Raji (cell line): ENCODE results near the gene NFIC.

ENCODE experiments used
- POLR2A ChIP-seq: IDR thresholded peaks from 2 replicates; pipeline ENCODE4 v1.6.1; 2011; ENCODE audit warnings: low read depth, low read length, control low read depth; ENCODE audit not compliant: insufficient read depth

Gene NFIC

DNA sequence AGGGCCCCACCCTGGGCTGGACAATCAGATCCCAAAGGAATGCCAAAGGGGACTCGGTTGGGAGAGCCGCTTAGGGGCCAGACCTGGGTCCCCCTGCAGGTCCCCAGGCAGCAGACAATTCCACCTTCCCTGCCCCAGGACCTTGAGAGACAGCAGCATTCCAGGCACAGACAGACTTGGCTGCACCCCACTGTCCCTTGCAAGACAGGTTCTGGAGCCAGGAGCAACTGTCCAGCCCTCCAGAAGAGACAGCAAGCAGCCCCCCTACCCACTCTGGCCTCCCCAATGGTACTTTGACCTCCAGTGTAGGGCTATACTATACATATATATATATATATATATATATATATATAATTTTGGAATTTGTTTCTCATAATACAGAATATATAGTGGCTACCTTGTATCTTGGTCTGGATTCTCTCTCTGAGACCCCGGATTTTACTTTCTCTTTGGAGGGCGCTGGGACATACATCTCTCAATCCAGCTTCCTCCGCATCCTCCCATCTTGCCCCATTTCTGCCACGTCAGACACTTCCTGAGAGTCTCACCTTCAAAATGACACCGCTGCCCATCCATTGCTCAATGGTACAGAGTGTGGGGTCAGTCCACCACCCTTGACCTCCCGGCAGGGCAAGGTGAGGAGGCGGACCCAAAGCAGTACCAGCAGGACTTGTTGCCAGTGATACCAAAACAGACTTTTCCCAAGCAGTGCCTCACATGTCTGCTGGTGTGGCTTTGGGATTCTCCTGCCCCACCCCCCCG is 101.2 kb downstream of the NFIC start:
- no peak for TF ChIP-seq POLR2A

DNA sequence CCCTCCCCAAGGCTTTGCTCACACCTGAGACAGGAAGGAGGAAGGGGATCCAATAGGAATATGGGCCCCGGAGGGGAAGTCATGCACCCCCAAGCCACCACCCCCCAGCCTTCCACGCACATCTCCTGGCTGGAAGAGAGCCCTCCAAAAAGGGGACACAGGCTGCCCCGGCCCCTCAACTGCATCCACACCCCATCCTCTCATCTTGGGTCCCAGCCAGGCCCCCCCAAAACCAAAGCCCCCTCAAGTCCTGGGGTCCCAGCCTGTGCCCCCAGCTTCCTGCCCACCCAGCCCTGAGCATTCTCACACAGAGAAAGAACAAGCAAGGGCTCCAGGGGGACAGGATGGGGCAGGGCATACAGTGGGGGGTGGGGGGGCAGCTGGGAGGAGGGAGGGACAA is 101.8 kb downstream of the NFIC start:
- no peak for TF ChIP-seq POLR2A

DNA sequence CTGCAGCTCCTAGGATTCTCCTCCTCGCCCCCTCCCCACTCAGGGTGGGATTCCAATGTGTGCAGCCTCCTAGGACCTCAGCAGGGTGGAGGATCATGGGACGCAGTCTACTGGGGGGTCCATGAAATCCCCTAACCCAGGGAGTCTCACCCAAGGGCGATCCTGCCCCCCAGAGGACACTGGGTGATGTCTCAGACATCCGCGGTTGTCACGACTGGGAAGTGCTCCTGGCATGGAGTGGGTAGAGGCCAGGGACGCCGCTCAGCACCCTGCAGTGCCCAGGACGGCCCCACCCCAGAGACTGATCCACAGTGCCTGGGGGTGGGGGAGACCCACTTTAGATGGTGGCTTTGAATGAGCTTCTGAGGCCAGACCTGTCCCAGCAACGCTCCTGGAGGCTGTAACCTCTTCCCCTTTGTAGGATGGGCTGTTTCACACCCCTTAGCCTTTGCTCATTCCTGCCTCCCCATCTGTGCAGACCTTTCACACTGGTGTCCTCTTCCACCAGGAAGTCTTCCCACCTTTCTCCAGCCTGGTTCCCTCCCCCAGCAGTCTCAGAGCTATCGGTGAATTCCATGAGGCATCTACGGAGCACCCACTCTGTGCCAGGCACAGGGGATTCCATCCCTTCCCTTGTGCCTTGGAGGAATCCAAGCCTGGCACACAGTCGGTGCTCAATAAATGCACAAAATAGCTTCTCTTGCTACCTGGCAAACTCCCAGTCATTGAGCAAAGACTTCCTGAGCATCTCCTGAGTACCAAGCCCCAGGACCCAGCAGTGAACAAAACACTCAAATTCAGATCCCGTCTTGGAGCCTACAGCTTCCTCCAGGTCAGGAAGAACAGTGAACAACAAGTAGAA is 103.5 kb downstream of the NFIC start:
- TF ChIP-seq POLR2A = no peak

DNA sequence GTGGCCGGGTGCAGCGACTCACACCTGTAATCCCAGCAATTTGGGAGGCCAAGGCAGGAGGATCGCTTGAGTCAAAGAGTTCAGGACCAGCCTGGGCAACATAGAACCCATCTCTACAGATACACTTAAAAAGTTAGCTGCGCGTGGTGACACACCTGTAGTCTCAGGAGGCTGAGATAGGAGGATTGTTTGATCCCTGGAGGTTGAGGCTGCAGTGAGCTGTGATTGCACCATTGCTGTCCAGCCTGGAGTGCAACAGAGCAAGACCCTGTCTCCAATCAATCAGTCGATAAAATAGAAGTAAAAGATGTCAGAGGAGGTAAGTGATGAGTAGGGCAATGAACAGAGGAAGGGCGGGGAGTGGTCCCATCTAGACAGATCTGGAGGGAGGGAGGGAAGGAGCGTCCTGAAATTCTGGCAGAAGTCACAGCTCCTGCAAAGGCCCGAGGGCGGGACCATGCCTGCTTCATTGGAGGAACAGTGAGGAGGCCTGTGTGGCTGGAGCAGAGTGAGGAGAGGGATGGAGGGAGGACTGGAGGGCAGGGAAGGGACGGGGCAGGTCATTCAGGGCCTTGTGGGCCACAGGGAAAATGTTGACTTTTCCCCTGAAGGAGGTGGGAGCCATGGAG is 104.2 kb downstream of the NFIC start:
- TF ChIP-seq POLR2A = no peak

DNA sequence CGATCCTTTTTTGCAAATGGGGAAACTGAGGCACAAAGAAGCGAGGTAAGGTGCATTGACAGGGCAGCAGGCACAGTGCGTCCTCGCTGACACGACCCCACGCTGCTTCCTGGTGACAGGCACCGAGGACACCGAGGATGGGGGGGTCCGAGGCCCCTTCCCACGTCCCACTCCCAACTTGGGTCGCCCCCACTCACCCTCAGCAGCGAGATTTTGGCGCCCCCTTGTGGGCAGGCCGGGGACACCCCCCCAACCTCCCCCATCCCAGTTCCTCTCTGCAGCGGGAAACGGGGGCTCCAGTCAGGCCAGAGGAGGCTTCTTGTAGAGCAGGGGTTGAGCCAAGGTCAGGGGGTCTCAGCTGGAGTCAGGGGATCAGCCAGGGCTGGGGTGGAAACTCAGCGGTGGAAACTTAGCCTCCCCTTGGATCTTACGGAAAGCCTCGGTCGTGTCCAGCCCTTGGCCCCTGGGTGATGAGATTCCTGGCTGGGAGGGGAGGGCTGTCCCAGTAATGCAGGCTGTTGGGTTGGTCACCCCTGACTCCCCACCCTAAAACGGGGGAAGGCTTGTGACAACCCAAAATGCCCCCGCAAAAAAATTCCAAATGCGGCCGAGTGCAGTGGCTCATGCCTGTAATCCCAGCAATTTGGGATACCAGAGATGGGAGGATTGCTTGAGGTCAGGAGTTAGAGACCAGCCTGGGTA is 105.7 kb downstream of the NFIC start:
- TF ChIP-seq POLR2A = no peak

DNA sequence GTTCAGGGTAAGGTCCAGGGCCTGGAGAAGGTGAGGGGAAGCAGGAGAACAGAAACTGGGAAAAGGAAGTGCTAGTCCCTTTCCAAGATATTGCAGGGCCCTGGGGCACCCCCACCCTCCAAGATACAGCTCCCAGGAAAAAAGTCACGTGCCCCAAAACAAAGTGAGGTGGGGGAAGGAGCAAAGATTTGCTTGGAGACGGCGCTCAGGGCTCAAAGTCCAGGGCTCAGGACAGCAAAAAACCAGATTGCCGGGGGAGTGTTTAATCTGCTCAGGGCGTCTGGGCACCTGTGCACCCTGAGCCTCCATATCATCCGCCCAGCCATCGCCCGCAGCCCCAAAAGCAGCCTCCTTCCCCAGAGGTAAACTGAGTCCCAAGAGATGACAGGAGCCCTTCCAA is 107.6 kb downstream of the NFIC start:
- TF ChIP-seq POLR2A = no peak

DNA sequence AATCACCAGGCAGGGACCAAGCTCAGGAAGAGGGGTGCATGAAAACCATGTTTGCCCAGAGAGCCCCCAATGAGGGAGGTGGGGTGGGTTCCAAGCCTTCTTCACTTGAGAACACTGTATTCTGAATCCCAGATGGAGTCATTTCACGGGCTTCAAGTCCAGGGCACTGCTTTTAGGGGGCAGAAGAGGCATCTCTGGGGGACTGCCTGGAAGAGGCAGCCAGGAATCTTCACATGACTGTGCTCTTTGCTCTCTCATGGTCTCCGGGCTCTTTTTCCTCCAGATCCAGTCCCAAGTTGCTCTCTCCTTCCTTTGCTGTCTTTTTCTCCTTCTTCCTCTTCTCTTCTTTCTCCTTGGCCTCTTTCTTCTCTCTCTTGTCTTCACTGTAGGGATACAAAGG is 108.2 kb downstream of the NFIC start:
- TF ChIP-seq POLR2A = no peak

DNA sequence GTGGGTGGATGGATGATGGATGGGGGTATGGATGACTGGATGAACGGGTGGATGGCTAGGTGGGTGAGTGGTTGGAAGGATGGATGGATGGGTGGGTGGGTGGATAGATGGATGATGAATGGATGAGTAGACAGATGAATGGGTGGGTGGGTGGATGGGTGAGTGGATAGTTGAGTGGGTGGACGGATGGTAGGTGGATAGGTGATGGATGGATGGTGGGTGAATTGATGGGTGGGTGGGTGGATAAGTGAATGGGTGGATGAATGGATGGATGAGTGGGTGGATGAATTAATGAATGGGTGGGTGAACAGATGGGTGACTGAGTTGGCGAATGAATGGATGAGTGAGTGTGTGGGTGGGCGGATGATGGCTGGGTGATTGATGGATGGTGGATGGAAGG is 109.1 kb downstream of the NFIC start:
- no peak for TF ChIP-seq POLR2A

DNA sequence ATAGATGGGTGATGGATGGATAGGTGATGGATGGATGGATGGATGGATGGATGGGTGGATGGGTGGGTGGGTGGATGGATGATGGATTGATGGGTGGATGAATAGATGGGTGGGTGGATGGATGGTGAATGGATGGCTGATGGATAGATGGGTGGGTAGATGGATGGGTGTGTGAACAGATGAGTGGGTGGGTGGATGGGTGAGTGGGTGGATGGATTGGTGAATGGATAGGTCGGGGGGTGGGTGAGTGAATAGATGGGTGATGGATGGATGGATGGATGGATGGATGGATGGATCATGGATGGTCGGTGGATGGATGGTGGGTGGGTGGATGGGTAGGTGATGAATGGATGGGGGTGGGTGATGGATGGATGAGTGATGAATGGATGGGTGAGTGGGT is 110.4 kb downstream of the NFIC start:
- no peak for TF ChIP-seq POLR2A

DNA sequence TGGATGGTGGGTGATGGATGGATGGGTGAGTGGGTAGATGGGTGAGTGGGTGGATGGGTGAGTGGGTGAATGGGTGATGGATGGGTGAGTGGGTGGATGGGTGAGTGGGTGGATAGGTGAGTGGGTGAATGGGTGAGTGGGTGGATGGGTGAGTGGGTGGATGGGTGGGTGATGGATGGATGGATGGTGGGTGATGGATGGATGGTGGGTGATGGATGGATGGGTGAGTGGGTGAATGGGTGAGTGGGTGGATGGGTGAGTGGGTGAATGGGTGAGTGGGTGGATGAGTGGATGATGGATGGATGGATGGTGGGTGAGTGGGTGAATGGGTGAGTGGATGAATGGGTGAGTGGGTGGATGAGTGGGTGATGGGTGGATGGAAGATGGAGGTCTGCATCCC is 111.1 kb downstream of the NFIC start:
- TF ChIP-seq POLR2A = no peak

DNA sequence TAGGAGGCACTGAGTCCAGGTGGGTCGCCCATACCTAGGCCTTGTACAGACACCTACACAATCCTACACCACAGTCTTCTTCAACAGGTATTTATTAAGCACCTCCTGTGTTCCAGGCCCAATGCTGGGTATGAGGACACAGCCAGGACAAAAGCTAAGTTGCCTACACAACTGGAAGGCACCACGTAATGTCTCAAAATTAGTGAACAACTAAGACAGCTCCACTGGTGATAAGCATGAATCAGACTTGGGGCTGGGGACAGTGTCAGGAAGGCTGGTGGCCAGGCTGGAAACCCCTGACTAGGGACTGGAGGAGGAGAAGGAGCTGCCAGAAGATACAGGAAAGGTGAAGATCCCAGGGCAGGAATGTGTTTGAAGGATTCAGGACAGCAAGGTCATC is 111.6 kb downstream of the NFIC start:
- no peak for TF ChIP-seq POLR2A

DNA sequence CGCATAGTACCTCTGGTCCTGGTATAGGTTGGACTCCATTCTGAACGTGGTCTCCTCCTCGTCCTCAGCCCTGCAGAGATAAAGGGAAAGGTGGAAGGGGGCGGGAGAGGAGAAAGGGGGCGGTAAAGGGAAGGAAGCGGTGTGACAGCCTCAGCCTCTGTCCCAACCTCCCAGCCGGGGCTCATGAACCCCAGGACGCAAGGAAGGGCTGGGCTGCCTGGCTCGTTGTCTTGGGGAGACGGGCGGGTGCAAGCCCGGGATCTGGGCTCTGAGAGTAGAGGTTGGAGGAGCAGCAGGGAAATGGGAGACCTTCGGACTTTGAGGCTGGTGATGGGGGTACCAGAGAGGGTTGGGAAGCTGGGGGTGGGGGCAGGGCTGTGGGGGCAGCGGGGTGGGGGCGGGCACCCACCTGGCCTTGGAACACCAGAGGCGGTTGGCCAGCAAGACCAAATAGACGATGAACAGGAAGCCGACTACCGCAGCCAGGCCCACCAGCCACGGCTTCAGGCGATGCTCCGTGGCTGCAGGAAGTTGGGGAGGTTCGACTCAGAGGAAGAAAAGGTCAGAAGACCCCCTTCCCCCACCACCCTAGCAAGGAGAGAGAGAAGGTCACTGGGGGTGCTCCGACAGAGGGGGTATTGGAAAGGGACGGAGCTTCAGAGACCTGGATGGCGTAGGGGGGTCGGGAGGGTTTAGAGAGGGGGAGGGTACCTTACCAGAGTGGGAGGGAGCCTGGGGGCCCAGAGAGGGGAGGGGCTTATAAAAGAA is 112.2 kb downstream of the NFIC start:
- no peak for TF ChIP-seq POLR2A

DNA sequence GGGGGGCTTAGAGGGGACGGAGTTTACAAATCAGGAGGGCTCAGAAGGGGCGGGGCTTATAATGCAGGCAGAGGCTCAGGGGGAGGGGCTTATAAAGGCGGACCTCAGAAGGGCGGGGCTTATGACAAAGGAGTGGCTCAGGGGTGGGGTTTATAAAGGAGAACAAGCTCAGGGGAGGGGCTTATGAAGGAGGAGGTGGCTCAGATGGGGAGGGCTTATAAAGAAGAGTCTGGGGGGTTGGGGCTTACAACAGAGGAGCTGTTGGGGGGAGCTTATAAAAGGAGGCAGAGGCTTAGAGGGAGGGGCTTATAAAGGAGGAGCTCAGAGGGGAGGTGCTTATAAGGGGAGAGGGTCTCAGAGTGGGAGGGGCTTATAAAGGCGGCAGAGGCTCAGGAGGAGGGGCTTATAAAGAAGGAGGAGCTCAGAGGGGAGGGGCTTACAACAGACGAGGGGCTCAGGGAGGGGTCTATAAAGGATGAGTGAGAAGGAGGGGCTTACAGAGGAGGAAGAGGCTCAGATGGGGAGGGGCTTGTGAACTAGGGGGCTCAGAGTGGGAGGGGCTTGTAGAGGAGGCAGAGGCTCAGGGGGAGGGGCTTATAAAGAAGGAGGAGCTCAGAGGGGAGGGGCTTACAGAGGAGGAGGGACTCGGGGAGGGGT is 112.9 kb downstream of the NFIC start:
- TF ChIP-seq POLR2A = no peak

DNA sequence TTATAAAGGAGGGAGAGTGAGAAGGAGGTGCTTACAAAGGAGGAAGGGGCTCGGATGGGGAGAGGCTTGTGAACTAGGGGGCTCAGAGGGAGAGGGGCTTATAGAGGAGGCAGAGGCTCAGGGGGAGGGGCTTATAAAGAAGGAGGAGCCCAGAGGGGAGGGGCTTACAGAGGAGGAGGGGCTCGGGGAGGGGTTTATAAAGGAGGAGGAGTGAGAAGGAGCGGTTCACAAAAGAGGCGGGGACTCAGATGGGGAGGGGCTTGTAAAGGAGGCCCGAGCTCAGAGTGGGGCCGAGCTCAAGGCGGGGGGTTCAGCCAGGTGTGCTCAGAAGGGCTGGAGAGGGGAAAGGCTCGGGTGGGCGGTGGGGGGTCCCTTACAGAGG is 113.4 kb downstream of the NFIC start:
- TF ChIP-seq POLR2A = no peak
